ENCODE results near the gene CDK18. TPM values are rescaled to one million over a fixed set of nuclear protein-coding genes. Genes with fewer than 3 reads are reported as not detected.

Gene CDK18
- total RNA-seq (2014; rRNA removed; shearing (Covaris generic)) = 4.0 and 6.6 TPM in 2 replicates

- in situ Hi-C loops (cut with HindIII; ENCODE audit: low sequenced_read_pairs) = no loop called here
- peak; percentile 71 for DNase-seq (ENCODE audit: low spot score)
Measured at GRCh38 chr1:205504311-205505075, at the start of gene CDK18. CDK18 (plus strand) TSS chr1:205504669; CDS start chr1:205523168, 18,499 bp downstream.

- peak; percentile 73 for DNase-seq (ENCODE audit: low spot score)
- in situ Hi-C loops (cut with HindIII; ENCODE audit: low sequenced_read_pairs) = no loop called here
Measured at GRCh38 chr1:205454903-205455335, 49.5 kb upstream of the CDK18 start.

- DNase-seq (ENCODE audit: low spot score) = peak; percentile 58
- in situ Hi-C loops (cut with HindIII; ENCODE audit: low sequenced_read_pairs) = no loop called here
Measured at GRCh38 chr1:205455581-205456382, 48.7 kb upstream of the CDK18 start, which contains the start of gene BLACAT1. BLACAT1 (minus strand) TSS chr1:205456045.

GRCh38 chr1:205456383-205456867 is 48.0 kb upstream of the CDK18 start:
- DNase-seq (ENCODE audit: low spot score) = peak; percentile 63

GRCh38 chr1:205456868-205457745 is 47.4 kb upstream of the CDK18 start:
- DNase-seq (ENCODE audit: low spot score) = peak; percentile 77
- in situ Hi-C loops (cut with HindIII; ENCODE audit: low sequenced_read_pairs) = no loop called here

More at GRCh38 chr1:205456383-205456867, 48.0 kb upstream of the CDK18 start:
- in situ Hi-C loops (cut with HindIII; ENCODE audit: low sequenced_read_pairs) = no loop called here

- peak; percentile 25 for DNase-seq (ENCODE audit: low spot score)
- in situ Hi-C loops (cut with HindIII; ENCODE audit: low sequenced_read_pairs) = no loop called here
Measured at GRCh38 chr1:205458777-205459566, 45.5 kb upstream of the CDK18 start.

GRCh38 chr1:205465392-205465791 is 39.1 kb upstream of the CDK18 start:
- in situ Hi-C loops (cut with HindIII; ENCODE audit: low sequenced_read_pairs) = no loop called here
- no peak for DNase-seq (ENCODE audit: low spot score)

GRCh38 chr1:205466595-205467220 is 37.8 kb upstream of the CDK18 start:
- in situ Hi-C loops (cut with HindIII; ENCODE audit: low sequenced_read_pairs) = no loop called here
- DNase-seq (ENCODE audit: low spot score) = peak; percentile 75

- in situ Hi-C loops (cut with HindIII; ENCODE audit: low sequenced_read_pairs) = no loop called here
Measured at GRCh38 chr1:205470131-205470530, 34.3 kb upstream of the CDK18 start.

GRCh38 chr1:205472737-205473441 is 31.6 kb upstream of the CDK18 start:
- no peak for DNase-seq (ENCODE audit: low spot score)
- in situ Hi-C loops (cut with HindIII; ENCODE audit: low sequenced_read_pairs) = no loop called here

More at GRCh38 chr1:205470131-205470530, 34.3 kb upstream of the CDK18 start:
- no peak for DNase-seq (ENCODE audit: low spot score)

GRCh38 chr1:205473475-205473874 is 31.0 kb upstream of the CDK18 start:
- DNase-seq (ENCODE audit: low spot score) = no peak
- in situ Hi-C loops (cut with HindIII; ENCODE audit: low sequenced_read_pairs) = no loop called here

- in situ Hi-C loops (cut with HindIII; ENCODE audit: low sequenced_read_pairs) = no loop called here
Measured at GRCh38 chr1:205473966-205474365, 30.5 kb upstream of the CDK18 start.

GRCh38 chr1:205474571-205474970 is 29.9 kb upstream of the CDK18 start:
- DNase-seq (ENCODE audit: low spot score) = no peak
- in situ Hi-C loops (cut with HindIII; ENCODE audit: low sequenced_read_pairs) = no loop called here

More at GRCh38 chr1:205473966-205474365, 30.5 kb upstream of the CDK18 start:
- no peak for DNase-seq (ENCODE audit: low spot score)

GRCh38 chr1:205475855-205476254 is 28.6 kb upstream of the CDK18 start:
- in situ Hi-C loops (cut with HindIII; ENCODE audit: low sequenced_read_pairs) = no loop called here
- DNase-seq (ENCODE audit: low spot score) = no peak

GRCh38 chr1:205476648-205477047 is 27.8 kb upstream of the CDK18 start:
- no peak for DNase-seq (ENCODE audit: low spot score)
- in situ Hi-C loops (cut with HindIII; ENCODE audit: low sequenced_read_pairs) = no loop called here

GRCh38 chr1:205477121-205477758 is 27.2 kb upstream of the CDK18 start:
- DNase-seq (ENCODE audit: low spot score) = no peak
- in situ Hi-C loops (cut with HindIII; ENCODE audit: low sequenced_read_pairs) = no loop called here

- in situ Hi-C loops (cut with HindIII; ENCODE audit: low sequenced_read_pairs) = no loop called here
- peak; percentile 85 for DNase-seq (ENCODE audit: low spot score)
Measured at GRCh38 chr1:205477759-205478247, 26.7 kb upstream of the CDK18 start.
